ENCODE data around the gene CALHM4.

Gene CALHM4

DNA sequence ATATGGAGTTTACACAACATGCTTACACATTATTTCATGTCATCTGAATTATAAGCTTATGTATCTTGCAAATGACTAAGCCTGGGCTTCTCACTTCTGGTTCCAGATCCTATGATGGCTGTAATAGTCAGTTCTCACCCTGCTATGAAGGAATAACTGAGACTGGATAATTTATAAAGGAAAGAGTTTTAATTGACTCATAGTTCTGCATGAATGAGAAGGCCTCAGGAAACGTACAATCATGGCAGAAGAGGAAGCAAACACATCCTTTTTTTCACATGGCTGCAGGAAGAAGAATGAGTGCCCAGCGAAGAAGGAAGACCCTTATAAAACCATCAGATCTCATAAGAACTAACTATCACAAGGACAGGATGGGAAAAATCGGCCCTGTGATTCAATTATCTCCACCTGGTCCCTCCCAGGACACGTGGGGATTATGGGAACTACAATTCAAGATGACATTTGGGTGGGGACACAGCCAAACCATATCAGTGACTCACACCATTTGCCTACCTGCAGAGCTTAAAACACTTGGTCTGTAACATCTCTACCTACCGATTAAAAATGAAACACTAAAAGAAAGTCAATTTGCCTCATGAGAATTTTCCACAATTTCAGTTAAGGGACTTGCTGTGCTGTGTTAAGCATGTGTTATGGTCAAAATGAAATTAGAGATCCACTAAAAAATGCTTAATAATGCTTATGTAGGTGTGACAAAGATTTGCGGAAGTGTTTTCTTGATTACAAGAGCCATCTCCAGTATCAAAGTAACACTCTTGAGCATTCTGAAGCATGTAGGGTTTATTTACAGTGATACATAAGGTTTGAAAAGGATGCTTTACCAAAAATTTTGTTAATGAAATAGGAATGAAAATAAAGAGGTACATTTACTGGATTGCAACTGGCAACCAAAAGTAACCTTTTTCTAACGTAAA is 15.5 kb downstream of the CALHM4 start:
- Histone ChIP-seq H3K27me3 (ENCODE audit: control insufficient read depth, insufficient read depth, low read length) (no peaks in the 10 kb centered on the region), H3K4me1 (ENCODE audit: control insufficient read depth, insufficient read depth, low read length) (peaks cover 6% of the 10 kb centered on the region), H3K9ac (ENCODE audit: low read length) (no peak overlapping the region), H3K4me3 (ENCODE audit: low read length) (no peak overlapping the region), H3K27ac (ENCODE audit: low read depth, low read length) (no peak overlapping the region), H3K36me3 (ENCODE audit: control insufficient read depth, insufficient read depth, low read length) (no peaks in the 10 kb centered on the region)

DNA sequence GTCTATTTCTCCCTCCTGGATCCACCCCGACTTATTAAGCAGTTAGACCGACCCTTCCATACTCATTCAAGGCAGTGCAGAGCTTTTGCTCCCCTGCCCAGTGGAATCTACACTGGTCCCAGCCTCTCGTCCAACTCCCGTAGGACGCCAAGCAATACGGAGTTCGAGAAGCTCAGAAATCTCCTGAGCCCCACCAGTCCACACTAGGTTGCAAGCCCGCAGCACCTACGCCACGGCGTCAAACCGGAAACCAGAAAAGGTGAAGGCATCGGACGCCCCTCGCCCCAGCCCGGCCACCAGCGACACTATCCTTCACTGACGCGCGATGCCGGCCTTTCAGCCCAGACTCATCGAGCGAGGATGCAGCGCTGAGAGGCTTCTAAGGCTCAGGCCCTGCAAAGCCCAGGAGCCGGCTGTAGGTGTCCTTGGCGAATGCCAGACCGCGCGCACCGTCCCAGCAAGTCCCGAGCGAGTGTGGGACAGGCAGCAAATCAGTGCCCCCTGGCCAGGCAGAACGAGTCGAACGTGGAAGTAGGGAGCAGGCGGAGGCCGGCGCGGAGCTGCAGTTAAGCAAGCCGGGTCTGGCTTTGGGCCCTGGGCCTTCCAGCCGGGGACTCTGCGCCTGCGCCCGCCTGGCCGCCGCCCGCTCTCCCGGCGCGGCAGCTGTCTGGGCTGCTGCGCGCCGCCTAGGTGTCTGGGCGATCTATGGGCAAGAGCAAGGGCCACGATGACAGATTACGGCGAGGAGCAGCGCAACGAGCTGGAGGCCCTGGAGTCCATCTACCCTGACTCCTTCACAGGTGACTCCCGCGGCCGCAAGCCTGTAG is 17.5 kb downstream of the CALHM4 start, which contains the start of gene RWDD1:
Gene RWDD1 (plus strand): TSS at position 649 of the 827 bp plus-strand sequence. CDS start 79 bp downstream, at position 728.
- H3K4me1 ChIP-seq (ENCODE audit: control insufficient read depth, insufficient read depth, low read length): peaks cover 6% of the 10 kb centered on the region
- no peaks in the 10 kb centered on the region for H3K27me3 ChIP-seq (ENCODE audit: control insufficient read depth, insufficient read depth, low read length)
- peak within 1 kb of the TSS; percentile 94 for H3K27ac ChIP-seq (ENCODE audit: low read depth, low read length)
- peak within 1 kb of the TSS; percentile 97 for H3K4me3 ChIP-seq (ENCODE audit: low read length)
- no peaks in the 10 kb centered on the region for H3K36me3 ChIP-seq (ENCODE audit: control insufficient read depth, insufficient read depth, low read length)
- peak within 1 kb of the TSS; percentile 95 for H3K9ac ChIP-seq (ENCODE audit: low read length)

DNA sequence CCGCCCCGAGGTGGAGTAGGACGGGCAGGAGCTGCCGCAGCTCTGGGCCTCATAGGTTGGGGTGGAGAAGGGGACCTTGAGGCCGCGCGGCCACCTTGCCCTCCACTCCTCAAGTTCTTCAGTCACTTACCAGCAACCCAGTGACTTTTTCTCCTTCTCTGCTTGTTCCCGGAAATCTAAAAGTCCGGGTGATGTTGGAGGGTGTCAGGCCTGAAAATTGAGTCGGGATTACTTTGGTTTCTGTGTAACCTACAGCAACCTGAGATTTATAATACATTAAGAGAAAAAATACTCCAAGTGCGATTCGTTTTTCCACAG is 18.1 kb downstream of the CALHM4 start:
- no peaks in the 10 kb centered on the region for H3K27me3 ChIP-seq (ENCODE audit: control insufficient read depth, insufficient read depth, low read length)
- peak overlapping the region; percentile 94 for H3K27ac ChIP-seq (ENCODE audit: low read depth, low read length)
- peak overlapping the region; percentile 97 for H3K4me3 ChIP-seq (ENCODE audit: low read length)
- H3K9ac ChIP-seq (ENCODE audit: low read length): peak overlapping the region; percentile 95
- H3K36me3 ChIP-seq (ENCODE audit: control insufficient read depth, insufficient read depth, low read length): no peaks in the 10 kb centered on the region
- H3K4me1 ChIP-seq (ENCODE audit: control insufficient read depth, insufficient read depth, low read length): peaks cover 6% of the 10 kb centered on the region

DNA sequence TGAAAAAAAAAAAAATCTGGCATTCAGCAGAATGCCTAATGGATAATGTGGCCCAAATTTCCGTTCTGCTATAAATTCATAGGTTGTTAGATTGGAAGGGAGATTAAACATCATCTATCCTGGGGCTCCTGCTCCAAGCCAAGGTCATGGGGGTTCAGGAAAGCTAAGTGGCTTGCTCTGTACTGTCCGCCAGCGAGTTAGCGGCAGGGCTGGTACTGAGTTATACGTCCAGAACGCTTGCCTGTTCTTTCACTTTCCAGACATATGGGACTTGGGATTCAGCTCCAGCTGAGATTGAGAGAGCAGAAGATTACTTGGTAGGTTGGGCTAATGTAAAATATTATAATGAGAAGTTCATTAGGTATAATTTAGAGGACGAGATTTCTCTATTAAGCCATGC is 18.6 kb downstream of the CALHM4 start:
- H3K36me3 ChIP-seq (ENCODE audit: control insufficient read depth, insufficient read depth, low read length): no peaks in the 10 kb centered on the region
- H3K27me3 ChIP-seq (ENCODE audit: control insufficient read depth, insufficient read depth, low read length): no peaks in the 10 kb centered on the region
- peak overlapping the region; percentile 94 for H3K27ac ChIP-seq (ENCODE audit: low read depth, low read length)
- H3K4me1 ChIP-seq (ENCODE audit: control insufficient read depth, insufficient read depth, low read length): peaks cover 6% of the 10 kb centered on the region
- H3K4me3 ChIP-seq (ENCODE audit: low read length): peak overlapping the region; percentile 97
- peak overlapping the region; percentile 19 for H3K9ac ChIP-seq (ENCODE audit: low read length)

DNA sequence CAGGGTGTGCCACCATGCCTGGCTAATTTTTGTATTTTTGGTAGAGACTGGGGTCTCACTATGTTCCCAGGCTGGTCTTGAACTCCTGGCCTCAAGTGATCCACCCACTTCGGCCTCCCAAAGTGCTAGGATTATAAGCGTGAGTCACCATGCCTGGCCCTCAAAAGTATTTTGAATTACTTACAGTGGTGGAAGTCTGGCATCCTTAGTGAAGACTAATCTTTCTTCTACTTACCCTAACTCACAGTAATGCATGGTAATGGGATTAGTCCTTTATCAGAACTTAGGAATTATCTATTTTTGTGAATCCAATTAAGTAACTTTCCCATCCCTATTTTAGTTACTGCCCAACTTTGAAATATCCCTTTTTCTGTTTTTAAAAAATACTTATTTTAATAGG is 21.7 kb downstream of the CALHM4 start:
- Histone ChIP-seq H3K27ac (ENCODE audit: low read depth, low read length) (no peak overlapping the region), H3K27me3 (ENCODE audit: control insufficient read depth, insufficient read depth, low read length) (no peaks in the 10 kb centered on the region), H3K4me1 (ENCODE audit: control insufficient read depth, insufficient read depth, low read length) (peaks cover 3% of the 10 kb centered on the region)

DNA sequence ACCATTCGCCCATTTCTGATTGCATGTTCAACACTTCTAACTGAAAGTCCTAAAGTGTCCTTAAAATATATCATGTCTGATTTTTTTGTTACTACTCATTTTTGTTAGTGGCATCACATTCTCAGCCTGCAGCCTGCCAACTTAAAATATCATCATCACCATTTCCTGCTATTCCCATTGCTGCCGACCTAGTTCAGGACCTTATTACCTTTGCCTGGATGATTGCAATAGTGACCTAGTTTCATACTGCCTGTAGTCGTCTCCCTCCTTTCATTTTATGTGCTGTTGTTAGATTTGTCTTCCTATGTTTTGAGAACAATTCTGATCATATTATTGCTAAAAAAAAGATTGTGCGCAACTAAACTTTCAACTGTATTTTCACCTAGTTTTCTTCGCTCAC is 23.9 kb downstream of the CALHM4 start:
- Histone ChIP-seq H3K27me3 (ENCODE audit: control insufficient read depth, insufficient read depth, low read length) (no peaks in the 10 kb centered on the region), H3K27ac (ENCODE audit: low read depth, low read length) (no peak overlapping the region), H3K9ac (ENCODE audit: low read length) (no peak overlapping the region), H3K4me1 (ENCODE audit: control insufficient read depth, insufficient read depth, low read length) (no peaks in the 10 kb centered on the region), H3K4me3 (ENCODE audit: low read length) (no peak overlapping the region), H3K36me3 (ENCODE audit: control insufficient read depth, insufficient read depth, low read length) (no peaks in the 10 kb centered on the region)

More for the DNA sequence above, 21.7 kb downstream of the CALHM4 start:
- Histone ChIP-seq H3K4me3 (ENCODE audit: low read length) (no peak overlapping the region), H3K9ac (ENCODE audit: low read length) (no peak overlapping the region), H3K36me3 (ENCODE audit: control insufficient read depth, insufficient read depth, low read length) (no peaks in the 10 kb centered on the region)

DNA sequence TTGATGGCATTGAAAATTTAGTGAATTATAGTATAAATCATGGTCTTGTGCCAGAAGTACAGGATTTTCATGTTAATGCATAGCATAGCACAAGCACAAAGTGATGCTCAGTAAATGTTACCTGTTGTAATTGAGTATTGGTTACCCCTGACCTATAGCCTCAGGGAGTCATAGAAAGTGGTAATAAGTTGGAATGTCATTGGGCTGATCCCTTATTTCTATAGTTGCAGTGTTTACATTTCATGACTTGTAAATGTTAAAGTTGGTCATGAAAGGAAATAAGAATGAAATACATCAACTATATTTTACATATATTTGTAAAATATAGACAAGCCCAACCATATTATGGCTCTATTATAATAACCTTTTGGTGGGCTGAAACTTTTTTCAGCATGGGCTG is 24.8 kb downstream of the CALHM4 start:
- no peaks in the 10 kb centered on the region for H3K27me3 ChIP-seq (ENCODE audit: control insufficient read depth, insufficient read depth, low read length)
- H3K27ac ChIP-seq (ENCODE audit: low read depth, low read length): no peak overlapping the region
- no peak overlapping the region for H3K4me3 ChIP-seq (ENCODE audit: low read length)
- no peaks in the 10 kb centered on the region for H3K4me1 ChIP-seq (ENCODE audit: control insufficient read depth, insufficient read depth, low read length)
- no peaks in the 10 kb centered on the region for H3K36me3 ChIP-seq (ENCODE audit: control insufficient read depth, insufficient read depth, low read length)
- no peak overlapping the region for H3K9ac ChIP-seq (ENCODE audit: low read length)

DNA sequence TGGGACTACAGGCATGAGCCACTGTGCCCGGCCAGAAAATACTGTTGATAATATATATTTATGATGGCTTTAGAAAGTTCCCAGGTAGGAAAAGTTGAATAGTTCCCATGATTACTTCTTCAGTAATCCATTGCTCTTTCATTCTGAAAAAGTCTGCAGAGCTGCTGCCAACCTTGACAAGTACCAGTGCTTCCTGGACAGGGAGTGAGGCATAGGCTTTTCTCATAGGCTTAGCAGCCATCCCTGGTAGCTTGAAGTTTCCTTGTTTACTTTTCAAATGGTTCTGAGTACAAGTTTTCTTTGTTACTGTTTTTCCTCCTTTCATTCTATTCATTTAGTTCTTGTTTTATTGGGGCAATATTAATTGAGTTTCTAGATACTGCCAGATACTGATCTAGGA is 25.6 kb downstream of the CALHM4 start:
- Histone ChIP-seq H3K9ac (ENCODE audit: low read length) (no peak overlapping the region), H3K27ac (ENCODE audit: low read depth, low read length) (no peak overlapping the region), H3K4me3 (ENCODE audit: low read length) (no peak overlapping the region), H3K4me1 (ENCODE audit: control insufficient read depth, insufficient read depth, low read length) (no peaks in the 10 kb centered on the region), H3K36me3 (ENCODE audit: control insufficient read depth, insufficient read depth, low read length) (no peaks in the 10 kb centered on the region), H3K27me3 (ENCODE audit: control insufficient read depth, insufficient read depth, low read length) (no peaks in the 10 kb centered on the region)

DNA sequence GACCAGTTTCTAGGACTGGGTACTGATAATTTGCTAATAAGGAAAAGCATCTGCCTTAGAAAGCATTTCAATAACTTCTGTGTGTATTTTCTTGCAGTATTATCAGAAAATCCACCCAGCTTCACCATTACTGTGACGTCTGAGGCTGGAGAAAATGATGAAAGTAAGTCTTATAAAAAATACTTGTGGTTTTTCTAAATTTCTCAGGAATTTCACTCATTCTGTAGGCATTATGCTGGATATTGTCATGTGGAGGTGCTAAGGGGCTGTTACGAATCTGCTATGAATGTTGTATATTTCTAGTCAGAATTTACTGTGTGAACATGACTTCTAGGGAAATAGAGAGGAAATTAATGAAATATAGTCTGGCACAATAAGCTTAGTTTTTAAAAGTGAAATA is 26.6 kb downstream of the CALHM4 start:
- no peaks in the 10 kb centered on the region for H3K36me3 ChIP-seq (ENCODE audit: control insufficient read depth, insufficient read depth, low read length)
- H3K27ac ChIP-seq (ENCODE audit: low read depth, low read length): no peak overlapping the region
- H3K4me1 ChIP-seq (ENCODE audit: control insufficient read depth, insufficient read depth, low read length): no peaks in the 10 kb centered on the region
- H3K9ac ChIP-seq (ENCODE audit: low read length): no peak overlapping the region
- no peak overlapping the region for H3K4me3 ChIP-seq (ENCODE audit: low read length)
- H3K27me3 ChIP-seq (ENCODE audit: control insufficient read depth, insufficient read depth, low read length): no peaks in the 10 kb centered on the region

DNA sequence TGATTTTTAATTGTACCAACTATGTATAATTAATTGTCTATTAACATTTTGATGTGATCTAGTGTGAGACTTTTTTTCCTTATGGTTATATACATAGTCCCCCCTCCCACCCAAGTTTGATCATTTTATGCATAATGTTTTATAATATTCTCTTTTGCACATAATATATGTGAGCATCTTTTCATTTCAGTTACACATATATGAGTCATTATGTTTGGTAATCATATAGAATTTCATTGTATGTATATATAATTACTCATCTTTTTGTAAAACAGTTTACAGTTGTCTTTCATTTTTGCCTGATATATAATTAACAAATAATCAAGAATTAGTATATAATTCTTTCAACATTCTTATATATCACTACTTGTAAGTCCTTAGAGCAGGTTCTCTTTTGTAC is 32.7 kb downstream of the CALHM4 start:
- Histone ChIP-seq H3K36me3 (ENCODE audit: control insufficient read depth, insufficient read depth, low read length) (peaks cover under 1% of the 10 kb centered on the region), H3K9ac (ENCODE audit: low read length) (no peak overlapping the region), H3K4me3 (ENCODE audit: low read length) (no peak overlapping the region), H3K27ac (ENCODE audit: low read depth, low read length) (no peak overlapping the region), H3K27me3 (ENCODE audit: control insufficient read depth, insufficient read depth, low read length) (no peaks in the 10 kb centered on the region), H3K4me1 (ENCODE audit: control insufficient read depth, insufficient read depth, low read length) (no peaks in the 10 kb centered on the region)

DNA sequence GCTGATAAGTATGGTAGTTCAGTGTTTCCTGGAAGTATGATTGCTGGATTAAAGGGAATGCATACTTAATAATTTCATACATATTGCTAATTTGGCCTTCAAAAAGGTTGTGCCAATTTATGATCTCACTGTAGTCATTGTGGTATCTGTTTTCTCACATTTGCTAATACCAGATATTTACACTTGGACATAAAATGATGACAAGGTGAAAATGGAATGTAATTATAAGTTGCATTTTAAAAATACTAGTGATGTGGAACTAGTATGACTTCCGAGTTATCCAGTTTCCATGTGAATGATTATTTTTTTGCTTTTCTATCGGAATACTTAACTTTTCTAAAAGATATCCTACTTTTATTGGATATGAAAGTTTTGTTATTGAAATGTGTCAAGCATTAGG is 33.2 kb downstream of the CALHM4 start:
- Histone ChIP-seq H3K4me3 (ENCODE audit: low read length) (no peak overlapping the region), H3K27me3 (ENCODE audit: control insufficient read depth, insufficient read depth, low read length) (no peaks in the 10 kb centered on the region), H3K27ac (ENCODE audit: low read depth, low read length) (no peak overlapping the region), H3K36me3 (ENCODE audit: control insufficient read depth, insufficient read depth, low read length) (peaks cover 6% of the 10 kb centered on the region), H3K9ac (ENCODE audit: low read length) (no peak overlapping the region), H3K4me1 (ENCODE audit: control insufficient read depth, insufficient read depth, low read length) (no peaks in the 10 kb centered on the region)

DNA sequence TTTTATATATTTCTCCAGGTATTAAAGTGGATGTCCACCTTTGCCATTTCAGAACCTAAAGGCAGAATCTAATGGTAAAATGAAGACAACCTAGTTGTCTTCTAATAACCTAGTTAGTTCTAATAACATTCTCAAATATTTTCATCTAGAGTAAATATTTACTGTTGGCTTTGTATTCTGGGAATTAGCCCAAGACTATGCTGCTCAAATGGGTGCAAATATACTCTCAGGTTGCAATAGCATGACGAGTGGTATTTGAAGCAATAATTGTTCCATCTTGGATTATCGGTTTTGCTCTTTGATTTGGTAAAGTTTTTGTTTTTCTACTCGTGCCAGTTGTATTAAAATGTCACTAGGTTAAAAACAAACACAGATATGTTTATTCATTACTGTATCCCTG is 41.7 kb downstream of the CALHM4 start:
- H3K27ac ChIP-seq (ENCODE audit: low read depth, low read length): no peak overlapping the region
- no peak overlapping the region for H3K9ac ChIP-seq (ENCODE audit: low read length)
- H3K4me1 ChIP-seq (ENCODE audit: control insufficient read depth, insufficient read depth, low read length): no peaks in the 10 kb centered on the region
- H3K27me3 ChIP-seq (ENCODE audit: control insufficient read depth, insufficient read depth, low read length): no peaks in the 10 kb centered on the region
- H3K4me3 ChIP-seq (ENCODE audit: low read length): no peak overlapping the region
- peaks cover 10% of the 10 kb centered on the region for H3K36me3 ChIP-seq (ENCODE audit: control insufficient read depth, insufficient read depth, low read length)

All from rectal smooth muscle tissue (tissue), 1 donor.